GM13977 (cell line): ENCODE measurements around the gene RAP1A.

Experiments
- DNase-seq: peaks from one replicate; pipeline ENCODE4 v3.0.0; 2012; ENCODE audit warnings: low spot score
- in situ Hi-C: fragments of 300-500 bp; cut with MboI; formaldehyde crosslinking; loops from one replicate; pipeline ENCODE4 v1.12.0; 2022; ENCODE audit warnings: low sequenced_read_pairs, low pct_unique_long_range_greater_than_20kb, mixed read lengths, inconsistent platforms; ENCODE audit not compliant: unreplicated experiment
- TF ChIP-seq, protein P1 (sequence below): IDR thresholded peaks from 2 replicates; pipeline ENCODE4 v1.5.1; 2012; ENCODE audit warnings: mild to moderate bottlenecking, control low read depth; ENCODE audit not compliant: insufficient read depth; ENCODE audit errors: extremely low read depth, missing control alignments

RAP1A gene

DNA sequence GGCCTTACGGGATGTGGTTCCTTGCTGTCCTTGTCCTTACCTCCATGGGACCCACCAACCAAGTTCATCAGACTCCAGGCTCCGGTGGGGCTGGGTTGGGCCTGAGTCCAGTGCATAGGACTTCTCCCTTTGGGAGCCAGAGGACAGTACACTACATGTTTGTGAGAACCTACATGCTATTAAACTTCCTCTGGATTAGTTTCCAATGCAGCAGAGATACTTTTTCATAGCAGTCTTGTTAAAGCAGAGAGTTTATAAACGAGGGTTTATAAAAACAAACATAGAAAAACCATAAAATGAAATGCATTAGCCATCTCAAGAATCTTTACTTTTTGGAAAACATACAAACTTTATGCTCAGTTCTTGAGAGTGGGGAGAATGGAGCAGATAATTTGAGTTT, 86.3 kb downstream of the RAP1A start:
- in situ Hi-C loops: no loop called here
- TF ChIP-seq, protein P1, sequence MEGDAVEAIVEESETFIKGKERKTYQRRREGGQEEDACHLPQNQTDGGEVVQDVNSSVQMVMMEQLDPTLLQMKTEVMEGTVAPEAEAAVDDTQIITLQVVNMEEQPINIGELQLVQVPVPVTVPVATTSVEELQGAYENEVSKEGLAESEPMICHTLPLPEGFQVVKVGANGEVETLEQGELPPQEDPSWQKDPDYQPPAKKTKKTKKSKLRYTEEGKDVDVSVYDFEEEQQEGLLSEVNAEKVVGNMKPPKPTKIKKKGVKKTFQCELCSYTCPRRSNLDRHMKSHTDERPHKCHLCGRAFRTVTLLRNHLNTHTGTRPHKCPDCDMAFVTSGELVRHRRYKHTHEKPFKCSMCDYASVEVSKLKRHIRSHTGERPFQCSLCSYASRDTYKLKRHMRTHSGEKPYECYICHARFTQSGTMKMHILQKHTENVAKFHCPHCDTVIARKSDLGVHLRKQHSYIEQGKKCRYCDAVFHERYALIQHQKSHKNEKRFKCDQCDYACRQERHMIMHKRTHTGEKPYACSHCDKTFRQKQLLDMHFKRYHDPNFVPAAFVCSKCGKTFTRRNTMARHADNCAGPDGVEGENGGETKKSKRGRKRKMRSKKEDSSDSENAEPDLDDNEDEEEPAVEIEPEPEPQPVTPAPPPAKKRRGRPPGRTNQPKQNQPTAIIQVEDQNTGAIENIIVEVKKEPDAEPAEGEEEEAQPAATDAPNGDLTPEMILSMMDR: no peak
- DNase-seq: no peak

DNA sequence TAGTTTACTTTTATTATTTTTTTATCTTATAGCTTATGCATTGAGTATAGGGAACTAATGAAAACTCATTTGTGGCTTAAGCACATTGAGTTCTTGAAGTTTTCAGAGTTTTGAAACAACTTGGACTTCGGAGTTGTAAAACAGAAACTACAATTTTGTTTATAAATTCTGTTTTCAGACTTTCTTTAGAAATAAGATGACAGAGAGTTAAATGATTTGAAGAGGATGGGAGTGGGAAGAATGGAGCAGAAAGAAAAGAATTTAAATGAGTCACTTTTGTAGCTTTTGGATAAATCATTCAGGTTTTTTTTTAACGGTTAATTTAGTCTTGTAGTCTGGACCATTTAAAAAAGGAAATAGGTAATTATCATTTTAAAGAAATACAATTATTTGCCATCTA, 87.3 kb downstream of the RAP1A start:
- DNase-seq: no peak
- in situ Hi-C loops: no loop called here

DNA sequence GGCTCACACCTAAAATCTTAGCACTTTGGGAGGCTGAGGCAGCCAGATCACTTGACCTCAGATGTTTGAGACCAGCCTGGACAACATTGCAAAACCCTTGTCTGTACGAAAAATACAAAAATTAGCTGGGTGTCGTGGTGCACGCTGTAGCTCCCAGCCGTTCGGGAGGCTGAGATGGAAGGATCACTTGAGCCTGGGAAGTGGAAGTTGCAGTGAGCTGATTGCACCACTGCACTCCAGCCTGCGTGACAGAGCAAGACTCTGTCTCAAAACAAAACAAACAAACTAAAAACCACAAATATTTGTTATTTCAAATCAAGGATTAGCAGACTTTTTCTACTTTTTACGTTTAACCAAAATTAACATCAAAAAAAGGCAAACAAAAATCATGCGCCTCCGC, 88.3 kb downstream of the RAP1A start:
- DNase-seq: no peak
- in situ Hi-C loops: no loop called here
- TF ChIP-seq, protein P1: no peak

More for the DNA sequence above, 87.3 kb downstream of the RAP1A start:
- TF ChIP-seq, protein P1: no peak

DNA sequence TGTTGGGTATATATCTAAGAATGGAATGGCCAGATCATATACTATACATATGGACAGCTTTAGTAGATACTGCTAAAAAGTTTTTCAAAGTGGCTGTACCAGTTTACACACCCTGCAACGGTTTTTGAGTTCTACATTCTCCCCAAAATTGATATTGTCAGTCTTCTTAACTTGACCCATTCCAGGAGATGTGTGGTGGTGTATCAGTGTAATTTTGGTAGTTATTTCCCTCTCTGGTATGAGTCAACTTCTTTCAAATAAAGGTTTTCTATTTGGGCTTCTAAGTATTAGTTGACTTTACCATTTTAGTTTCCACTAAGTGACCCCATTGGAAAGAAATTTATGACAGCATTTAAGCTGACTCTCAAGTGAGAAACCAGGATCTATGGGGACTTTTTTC, 90.4 kb downstream of the RAP1A start:
- TF ChIP-seq, protein P1: no peak
- in situ Hi-C loops: no loop called here
- DNase-seq: no peak

DNA sequence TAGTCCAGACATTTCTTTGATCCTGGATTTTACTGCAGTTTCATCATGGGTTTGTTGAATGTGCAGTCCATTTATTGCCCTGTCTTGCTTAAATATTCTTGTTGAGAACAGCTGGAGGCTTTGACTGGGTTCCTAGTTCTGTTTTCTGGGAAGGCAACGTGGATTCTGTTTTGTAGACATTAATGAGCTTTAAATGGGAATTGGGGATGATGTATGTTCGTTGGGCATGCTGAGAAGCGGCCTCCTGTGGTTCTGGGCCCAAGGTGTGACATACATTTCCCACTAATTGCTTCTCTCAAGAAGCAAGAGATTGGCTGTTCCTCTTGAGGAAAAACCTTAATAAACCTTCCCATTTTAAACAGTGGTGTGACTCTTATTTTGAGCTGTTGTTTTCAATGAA, 96.7 kb downstream of the RAP1A start:
- in situ Hi-C loops: loop anchor here (5.0 kb wide), 1 partner anchor 36 kb away; no protein-coding TSS in a partner anchor
- DNase-seq: no peak
- TF ChIP-seq, protein P1: no peak

DNA sequence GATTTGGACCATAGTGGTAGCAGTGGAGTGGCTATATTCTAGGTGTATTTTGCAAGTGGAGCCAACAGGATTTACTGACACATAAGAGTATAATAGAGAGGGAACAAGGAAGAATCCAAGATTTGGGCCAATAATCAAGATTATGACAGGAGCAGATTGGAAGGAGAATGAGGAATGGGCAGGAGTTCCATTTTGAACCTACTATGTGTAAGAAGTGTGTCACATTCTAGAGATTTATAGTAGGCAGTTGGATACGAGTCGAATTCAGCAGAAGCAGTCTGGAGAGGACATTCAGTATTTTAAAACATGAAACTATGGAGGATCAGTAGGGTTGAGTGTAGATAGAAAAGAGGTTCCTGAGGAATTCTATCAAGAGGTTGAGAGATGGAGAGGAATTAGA, 97.9 kb downstream of the RAP1A start:
- in situ Hi-C loops: loop anchor here (5.0 kb wide), 1 partner anchor 35 kb away; no protein-coding TSS in a partner anchor
- no peak for DNase-seq
- TF ChIP-seq, protein P1: no peak

DNA sequence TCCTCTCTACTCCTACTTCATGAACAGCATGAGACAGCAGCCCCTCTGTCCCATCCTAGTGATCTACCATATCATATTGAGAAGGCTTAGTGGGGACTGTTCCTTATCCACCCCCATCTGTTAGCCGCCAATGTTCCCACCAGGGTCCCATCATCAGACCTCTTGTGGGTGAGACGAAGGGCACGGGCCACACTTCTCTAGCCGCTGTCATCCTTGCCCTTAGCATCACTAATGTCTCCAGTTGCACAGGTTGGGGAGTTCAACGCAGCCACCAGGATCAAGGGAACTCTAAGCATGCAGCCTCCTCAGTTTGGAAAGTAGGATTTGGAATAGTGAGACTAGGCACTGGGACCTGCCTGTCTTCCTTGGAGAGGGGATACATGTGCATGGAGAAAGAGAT, 99.5 kb downstream of the RAP1A start:
- TF ChIP-seq, protein P1: no peak
- in situ Hi-C loops: loop anchor here (5.0 kb wide), 1 partner anchor 33 kb away; no protein-coding TSS in a partner anchor
- no peak for DNase-seq
